Kidney (tissue), 14 donors: Measurements from ENCODE around the gene TRIM47. TPM values are rescaled to one million over a fixed set of nuclear protein-coding genes. Genes with fewer than 3 reads are reported as not detected.
A peak's percentile ranks its signal among the peaks of the same experiment; 100 is the strongest.

ENCODE experiments used
- DNase-seq, 5 donors: peaks; one replicate each; pipeline ENCODE4 v3.0.0-alpha.2; 2013 to 2020
- FAIRE-seq: peaks from 2 replicates; lab custom pipeline; 2012; peaks lifted over from hg19 to GRCh38; lab: Jason Lieb, UNC
- H3K27ac ChIP-seq, 2 donors: one replicate each; pipeline ENCODE4 v1.7.0; 2013; ENCODE audit warnings: low read depth in 2 of 2, low read length in 2 of 2, inconsistent platforms in 1 of 2
- H3K27me3 ChIP-seq: one replicate; pipeline ENCODE4 v1.7.1; 2013; ENCODE audit warnings: low read length, inconsistent platforms; ENCODE audit not compliant: control insufficient read depth, insufficient read depth
- H3K36me3 ChIP-seq, 3 donors: one replicate each; pipeline versions ENCODE4 v1.7.0 to v1.7.1; 2013; ENCODE audit warnings: low read length in 3 of 3, control low read depth in 1 of 3, inconsistent platforms in 1 of 3; ENCODE audit not compliant: insufficient read depth in 3 of 3, control insufficient read depth in 2 of 3
- H3K4me1 ChIP-seq, 3 donors: one replicate each; pipeline versions ENCODE4 v1.7.0 to v1.7.1; 2013; ENCODE audit warnings: low read length in 3 of 3, inconsistent platforms in 1 of 3, low read depth in 1 of 3; ENCODE audit not compliant: control insufficient read depth in 2 of 3, insufficient read depth in 2 of 3
- H3K4me3 ChIP-seq, 3 donors: one replicate each; pipeline versions ENCODE4 v1.7.0 to v1.8.1; 2013; ENCODE audit warnings: low read length in 3 of 3, control low read depth in 1 of 3, inconsistent platforms in 1 of 3
- H3K9ac ChIP-seq, 3 donors: one replicate each; pipeline versions ENCODE4 v1.7.0 to v1.7.1; 2013; ENCODE audit warnings: low read length in 3 of 3, control low read depth in 1 of 3, inconsistent platforms in 1 of 3
- H3K9me3 ChIP-seq, 3 donors: one replicate each; pipeline versions ENCODE4 v1.7.0 to v1.7.1; 2013; ENCODE audit warnings: low read length in 3 of 3, control low read depth in 1 of 3, inconsistent platforms in 1 of 3; ENCODE audit not compliant: control insufficient read depth in 2 of 3, insufficient read depth in 1 of 3
- intact Hi-C: fragments of 100-400 bp; cut with DNase I; formaldehyde crosslinking; loops from one replicate; pipeline ENCODE4 v1.11.1; 2022
- polyA plus RNA-seq: library from polyadenylated mRNA; stranded (reverse); fragments of 350-450 nt; fragmentation: Illumina TruSeq; extraction: RNeasy Lipid Tissue Mini Kit (QIAGEN cat#74804); gene quantifications from one replicate; pipeline ENCODE4 v1.2.3, GENCODE V29; 2014; ENCODE audit warnings: low read depth, low replicate concordance; ENCODE audit not compliant: insufficient read depth
- total RNA-seq: library from RNA; stranded (reverse); fragmentation: NEBNext Ultra II Directional; extraction: Animal tissue kit (Norgen Biotek cat#: 25700); gene quantifications from one replicate; pipeline ENCODE4 v1.2.1, GENCODE V29; 2021
- TF ChIP-seq, protein P1 (sequence below): IDR thresholded peaks from 3 replicates; pipeline ENCODE4 v1.5.1; 2012; ENCODE audit warnings: mild to moderate bottlenecking, moderate library complexity, borderline replicate concordance; ENCODE audit not compliant: insufficient read depth; ENCODE audit errors: extremely low read depth
- donor health status: control.
- donor health status: control.
- donor health status: control.
- donor health status: control.
- donor health status: control.
- donor health status: DM: yes; HTN: yes; CAD: no.
- donor health status: Normal renal cell carcinoma (clear cell type).

The TRIM47 gene
- total and polyA plus RNA-seq, 2 donors from 2014 or later = 95.0 to 118 TPM

GRCh38 chr17:75922963-75923874 lies 44.8 kb upstream of the TRIM47 start:
- Histone ChIP-seq H3K27ac (no peak overlapping the region), H3K9me3 (no peaks in the 10 kb centered on the region), H3K4me1 (peaks cover 0 to 12% (median 0%) of the 10 kb centered on the region in 3 donors), H3K36me3 (peaks cover 0 to 5% (median 3%) of the 10 kb centered on the region in 3 donors), H3K4me3 (no peak overlapping the region), H3K9ac (no peak overlapping the region), H3K27me3 (no peaks in the 10 kb centered on the region)
- DNase-seq (peak in 1 of 5 donors; percentile 48), FAIRE-seq (no peak)
- TF ChIP-seq, protein P1, sequence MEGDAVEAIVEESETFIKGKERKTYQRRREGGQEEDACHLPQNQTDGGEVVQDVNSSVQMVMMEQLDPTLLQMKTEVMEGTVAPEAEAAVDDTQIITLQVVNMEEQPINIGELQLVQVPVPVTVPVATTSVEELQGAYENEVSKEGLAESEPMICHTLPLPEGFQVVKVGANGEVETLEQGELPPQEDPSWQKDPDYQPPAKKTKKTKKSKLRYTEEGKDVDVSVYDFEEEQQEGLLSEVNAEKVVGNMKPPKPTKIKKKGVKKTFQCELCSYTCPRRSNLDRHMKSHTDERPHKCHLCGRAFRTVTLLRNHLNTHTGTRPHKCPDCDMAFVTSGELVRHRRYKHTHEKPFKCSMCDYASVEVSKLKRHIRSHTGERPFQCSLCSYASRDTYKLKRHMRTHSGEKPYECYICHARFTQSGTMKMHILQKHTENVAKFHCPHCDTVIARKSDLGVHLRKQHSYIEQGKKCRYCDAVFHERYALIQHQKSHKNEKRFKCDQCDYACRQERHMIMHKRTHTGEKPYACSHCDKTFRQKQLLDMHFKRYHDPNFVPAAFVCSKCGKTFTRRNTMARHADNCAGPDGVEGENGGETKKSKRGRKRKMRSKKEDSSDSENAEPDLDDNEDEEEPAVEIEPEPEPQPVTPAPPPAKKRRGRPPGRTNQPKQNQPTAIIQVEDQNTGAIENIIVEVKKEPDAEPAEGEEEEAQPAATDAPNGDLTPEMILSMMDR = no peak
- intact Hi-C loops = no loop called here

DNA sequence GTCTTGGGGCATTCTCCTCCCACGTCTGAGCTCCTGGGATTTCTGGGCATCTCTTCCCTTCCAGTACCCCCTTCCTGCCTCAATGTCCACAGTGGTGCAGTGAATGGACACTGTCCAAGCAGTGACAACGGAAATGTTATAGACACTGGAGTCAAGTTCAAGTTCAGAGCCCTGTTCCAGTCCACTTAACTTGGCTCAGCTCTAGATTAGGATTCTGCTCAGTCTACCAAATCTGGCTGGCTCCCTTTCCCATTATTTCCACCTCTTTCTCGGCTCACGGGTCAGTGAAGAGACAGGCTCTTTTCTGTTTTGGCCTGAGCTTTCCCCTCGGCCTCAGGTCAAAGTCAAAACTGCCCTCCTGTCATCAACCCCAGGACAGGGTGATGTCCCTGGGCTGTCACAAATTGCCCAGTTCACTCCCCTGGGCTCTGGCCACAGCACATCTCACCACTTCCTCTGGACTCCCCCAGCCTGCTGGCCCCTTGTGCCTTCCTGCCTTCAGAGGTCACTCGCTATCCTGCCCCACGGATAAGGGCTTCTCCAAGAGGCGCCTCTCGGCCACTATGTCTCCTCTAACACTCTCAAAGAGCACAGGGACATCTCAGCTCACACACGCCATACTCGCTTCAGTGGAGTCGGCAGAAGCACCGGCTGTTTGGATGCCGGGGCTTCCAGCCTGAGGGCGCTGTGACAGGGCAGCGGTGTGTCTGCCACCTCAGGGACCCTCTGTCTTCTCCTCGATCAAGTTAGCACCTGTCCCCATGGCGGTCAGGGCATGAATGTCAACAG lies 44.0 kb upstream of the TRIM47 start:
- Histone ChIP-seq H3K27ac (no peak overlapping the region), H3K27me3 (no peaks in the 10 kb centered on the region), H3K9ac (no peak overlapping the region), H3K9me3 (no peaks in the 10 kb centered on the region), H3K4me3 (no peak overlapping the region), H3K4me1 (peaks cover 0 to 12% (median 0%) of the 10 kb centered on the region in 3 donors), H3K36me3 (peaks cover 0 to 3% (median 0%) of the 10 kb centered on the region in 3 donors)
- FAIRE-seq = no peak
- DNase-seq = peak in 1 of 5 donors; percentile 39
- TF ChIP-seq, protein P1 = no peak
- intact Hi-C loops = no loop called here

DNA sequence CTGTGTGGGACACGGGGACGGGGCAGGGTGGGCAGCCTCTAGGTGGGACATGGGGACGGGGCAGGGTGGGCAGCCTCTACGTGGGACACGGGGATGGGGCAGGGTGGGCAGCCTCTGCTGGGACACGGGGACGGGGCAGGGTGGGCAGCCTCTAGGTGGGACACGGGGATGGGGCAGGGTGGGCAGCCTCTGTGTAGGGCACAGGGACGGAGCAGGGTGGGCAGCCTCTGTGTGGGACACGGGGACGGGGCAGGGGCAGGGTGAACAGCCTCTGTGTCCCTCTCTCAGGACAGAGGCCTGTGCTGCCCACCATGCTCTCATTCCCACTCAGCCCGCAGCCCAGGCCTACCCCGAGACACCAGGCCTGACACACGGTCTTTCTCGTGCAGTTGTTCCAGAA lies 43.2 kb upstream of the TRIM47 start:
- H3K4me1 ChIP-seq = peaks cover 0 to 12% (median 0%) of the 10 kb centered on the region in 3 donors
- no peak overlapping the region for H3K27ac ChIP-seq
- DNase-seq = peak in 1 of 5 donors; percentile 71
- TF ChIP-seq, protein P1 = no peak
- H3K9me3 ChIP-seq = no peaks in the 10 kb centered on the region
- H3K4me3 ChIP-seq = no peak overlapping the region
- intact Hi-C loops = no loop called here
- FAIRE-seq = no peak
- peaks cover 0 to 3% (median 0%) of the 10 kb centered on the region in 3 donors for H3K36me3 ChIP-seq
- no peak overlapping the region for H3K9ac ChIP-seq
- H3K27me3 ChIP-seq = no peaks in the 10 kb centered on the region
